ENCODE measurements around the gene PRPF6. TPM values are rescaled to one million over a fixed set of nuclear protein-coding genes. Genes with fewer than 3 reads are reported as not detected.

The PRPF6 gene
- total RNA-seq, 1 donor from 2014 or later, result 57.2 TPM

DNA sequence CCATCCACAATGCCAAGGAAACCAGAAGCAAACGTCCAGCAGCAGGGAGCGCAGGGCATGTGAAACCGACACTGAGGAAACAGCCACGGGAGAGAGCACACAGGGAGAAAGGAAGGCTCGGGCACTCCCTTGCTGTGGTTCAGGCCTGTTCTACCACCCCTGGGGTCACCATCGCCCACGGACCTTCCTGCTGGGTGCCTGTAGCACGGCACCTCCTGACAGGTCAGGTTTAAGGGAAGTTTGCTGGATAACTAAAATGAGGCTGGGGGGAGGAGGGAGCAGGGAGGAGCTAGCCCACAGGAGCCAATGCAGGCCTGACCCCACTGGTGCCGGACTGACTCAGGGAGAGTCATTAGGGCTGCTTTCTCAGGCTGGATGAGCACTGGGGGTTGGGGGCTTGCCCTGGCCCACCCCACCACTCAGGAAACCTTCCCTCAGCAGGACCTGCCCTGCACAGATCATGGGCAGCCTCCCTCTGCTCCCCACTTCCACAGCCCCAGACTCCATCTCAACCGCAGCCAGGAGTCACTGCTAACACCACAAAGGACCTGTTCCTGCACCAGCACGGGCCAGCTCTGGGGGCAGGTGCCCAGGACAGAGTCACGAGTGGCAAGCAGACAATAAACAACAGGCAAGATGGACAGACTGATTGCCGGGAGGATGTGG is 27.0 kb upstream of the PRPF6 start:
- H3K27ac ChIP-seq, result peak overlapping the region; percentile 11
- no peaks in the 10 kb centered on the region for H3K27me3 ChIP-seq (ENCODE audit: low read depth)
- peak overlapping the region; percentile 86 for H3K4me3 ChIP-seq
- DNase-seq, result no peak
- H3K4me1 ChIP-seq, result peaks cover 78% of the 10 kb centered on the region
- intact Hi-C loops (cut with DNase I), result no loop called here
- no peak for TF ChIP-seq CTCF (IDR thresholded peaks at IDR 0.05)
- H3K9me3 ChIP-seq, result no peaks in the 10 kb centered on the region
- H3K36me3 ChIP-seq, result peaks cover 9% of the 10 kb centered on the region
- ATAC-seq, result no peak

- Histone ChIP-seq H3K27me3 (ENCODE audit: low read depth) (no peaks in the 10 kb centered on the region), H3K9me3 (no peaks in the 10 kb centered on the region), H3K4me1 (peaks cover 64% of the 10 kb centered on the region), H3K4me3 (peak overlapping the region; percentile 86), H3K27ac (peak overlapping the region; percentile 90), H3K36me3 (peaks cover 9% of the 10 kb centered on the region)
- peak; percentile 48 for TF ChIP-seq CTCF (IDR thresholded peaks at IDR 0.05)
- intact Hi-C loops (cut with DNase I), result no loop called here
- ATAC-seq (peak; percentile 62 to 63), DNase-seq (peak; percentile 74)
These were observed 25.6 kb upstream of the PRPF6 start for GRCh38 chr20:63955281-63955826.

DNA sequence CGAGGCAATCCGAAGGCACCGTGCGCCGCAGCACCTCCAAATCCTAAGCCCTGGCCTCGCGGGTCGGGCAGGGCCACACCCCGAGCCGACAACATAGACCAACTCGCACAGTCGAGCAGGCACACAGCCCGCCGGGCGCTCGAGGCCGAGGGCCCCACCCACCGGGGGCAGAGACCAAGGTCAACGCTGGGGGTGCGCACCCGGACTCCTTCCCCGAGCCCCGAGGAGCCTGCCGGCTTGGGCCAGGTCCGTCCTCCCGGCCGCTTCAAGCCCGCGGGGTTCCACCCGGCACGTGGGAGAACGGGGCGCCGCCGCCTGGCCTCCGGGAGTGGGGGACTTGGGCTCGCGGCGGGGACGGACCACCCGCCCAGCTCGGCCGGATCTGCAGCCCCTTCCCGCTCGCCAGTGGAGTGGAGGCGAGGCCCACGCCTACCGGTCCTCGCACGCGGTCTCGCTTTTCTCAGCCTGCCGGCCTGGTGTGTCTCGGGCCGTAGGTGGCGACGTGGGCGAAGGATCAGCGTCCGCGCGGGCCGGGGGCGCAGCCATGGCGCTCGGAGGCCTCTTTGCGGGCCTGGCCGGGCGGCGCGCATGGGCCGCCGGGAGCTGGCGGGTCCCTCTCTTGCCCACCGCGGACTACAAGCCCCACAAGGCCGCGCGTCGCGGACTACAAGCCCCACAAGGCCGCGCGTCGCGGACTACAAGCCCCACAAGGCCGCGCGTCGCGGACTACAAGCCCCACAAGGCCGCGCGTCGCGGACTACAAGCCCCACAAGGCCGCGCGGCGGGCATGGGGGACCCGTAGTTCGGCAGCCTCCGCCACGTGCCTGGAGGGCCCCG is 24.9 kb upstream of the PRPF6 start, which contains the start of gene UCKL1:
TSS of gene UCKL1 (minus strand) at position 590 of the 837 bp plus-strand sequence. CDS start at position 546, 44 bp downstream.
- H3K4me3 ChIP-seq, result peak within 1 kb of the TSS; percentile 86
- peaks cover 57% of the 10 kb centered on the region for H3K4me1 ChIP-seq
- no peaks in the 10 kb centered on the region for H3K27me3 ChIP-seq (ENCODE audit: low read depth)
- peak within 1 kb of the TSS; percentile 90 for H3K27ac ChIP-seq
- intact Hi-C loops (cut with DNase I), result no loop called here
- ATAC-seq, result peak; percentile 91 to 93
- DNase-seq, result peak; percentile 95
- TF ChIP-seq CTCF (IDR thresholded peaks at IDR 0.05), result no peak
- peaks cover 10% of the 10 kb centered on the region for H3K36me3 ChIP-seq
- no peaks in the 10 kb centered on the region for H3K9me3 ChIP-seq

DNA sequence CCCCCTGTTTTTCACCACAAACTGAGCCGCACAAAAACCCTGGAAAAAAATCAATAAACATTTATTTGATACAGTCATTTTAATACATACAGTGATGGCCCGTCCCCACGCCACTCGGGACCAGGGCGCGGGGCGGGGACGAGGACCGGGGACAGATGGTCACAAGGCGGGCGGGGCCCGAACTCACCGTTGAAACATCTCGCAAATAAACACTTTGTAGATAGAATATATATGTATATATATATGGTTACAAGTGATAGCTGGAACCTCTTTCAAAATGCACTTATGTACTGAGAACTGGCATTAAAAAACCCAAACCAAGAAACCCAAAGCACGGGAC is 24.3 kb upstream of the PRPF6 start:
- peaks cover 51% of the 10 kb centered on the region for H3K4me1 ChIP-seq
- intact Hi-C loops (cut with DNase I), result no loop called here
- H3K27me3 ChIP-seq (ENCODE audit: low read depth), result no peaks in the 10 kb centered on the region
- H3K36me3 ChIP-seq, result peaks cover 16% of the 10 kb centered on the region
- TF ChIP-seq CTCF (IDR thresholded peaks at IDR 0.05), result no peak
- DNase-seq (no peak), ATAC-seq (no peak)
- H3K4me3 ChIP-seq, result peak overlapping the region; percentile 86
- H3K27ac ChIP-seq, result peak overlapping the region; percentile 63
- no peaks in the 10 kb centered on the region for H3K9me3 ChIP-seq

- DNase-seq, result no peak
- H3K36me3 ChIP-seq, result peaks cover 19% of the 10 kb centered on the region
- intact Hi-C loops (cut with DNase I), result no loop called here
- H3K4me1 ChIP-seq, result peaks cover 46% of the 10 kb centered on the region
- no peaks in the 10 kb centered on the region for H3K27me3 ChIP-seq (ENCODE audit: low read depth)
- peak overlapping the region; percentile 63 for H3K27ac ChIP-seq
- peak; percentile 46 to 56 for ATAC-seq
- no peaks in the 10 kb centered on the region for H3K9me3 ChIP-seq
- H3K4me3 ChIP-seq, result peak overlapping the region; percentile 86
- TF ChIP-seq CTCF (IDR thresholded peaks at IDR 0.05), result no peak
These were observed 23.8 kb upstream of the PRPF6 start for GRCh38 chr20:63957004-63957689.

All from lower lobe of right lung (tissue), 2 donors.